ENCODE data around the gene MXRA8. TPM values are rescaled to one million over a fixed set of nuclear protein-coding genes. Genes with fewer than 3 reads are reported as not detected.
A peak's percentile ranks its signal among the peaks of the same experiment; 100 is the strongest.

The MXRA8 gene
- total and polyA plus RNA-seq, 9 of the 15 experiments (the other 6 are each of a cell fraction or from before 2014, with no cell fraction given): 0.66 to 11.3 (median 6.3) TPM

DNA sequence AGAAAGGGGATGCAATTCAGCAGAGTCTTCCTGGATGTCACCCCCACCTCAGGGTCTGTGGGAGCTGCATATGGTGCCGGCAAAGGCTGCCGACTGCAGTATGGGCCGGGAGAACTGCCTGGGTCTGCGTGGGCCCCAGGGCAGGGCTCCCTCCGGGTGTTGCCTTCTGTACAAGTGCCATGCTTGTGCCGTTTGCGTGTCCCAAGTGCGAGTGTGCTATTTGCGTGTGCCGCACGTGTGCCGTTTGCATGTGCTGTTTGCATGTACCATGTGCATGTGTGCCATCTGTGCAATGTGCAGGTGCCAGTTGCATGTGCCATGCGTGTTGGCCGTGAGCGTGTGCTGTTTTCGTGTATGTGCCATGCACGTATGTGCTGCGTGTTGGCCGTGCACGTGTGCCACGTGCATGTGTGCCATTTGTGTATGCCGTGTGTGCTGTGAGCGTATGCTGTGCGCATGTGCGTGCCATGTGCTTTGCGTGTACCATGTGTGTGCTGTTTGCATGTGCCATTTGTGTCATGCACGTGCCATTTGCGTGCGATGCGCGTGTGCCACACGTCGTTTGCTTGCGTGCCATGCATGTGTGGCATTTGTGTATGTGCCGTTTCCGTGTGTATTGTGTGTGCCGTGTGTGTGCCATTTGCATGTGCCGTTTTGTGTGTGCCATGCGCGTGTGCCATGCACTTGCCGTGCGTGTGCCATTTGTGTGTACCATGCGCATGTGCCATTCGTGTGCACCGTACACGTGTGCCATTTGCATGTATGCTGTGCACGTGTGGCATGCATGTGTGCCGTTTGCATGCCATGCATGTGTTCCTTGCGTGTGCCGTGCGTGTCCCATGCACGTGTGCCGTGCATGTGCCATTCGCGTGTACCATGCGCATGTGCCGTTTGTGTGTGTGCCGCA is 28.8 kb downstream of the MXRA8 start (continued):
- TF ChIP-seq POLR2G (IDR thresholded peaks at IDR 0.05; ENCODE audit: low read depth, low read length) (peak; percentile 82), SMARCB1 (IDR thresholded peaks at IDR 0.05; ENCODE audit: insufficient read length, low read depth) (no peak), ETV1 (tag; conservative IDR thresholded peaks at IDR 0.05; ENCODE audit: low read depth) (no peak)

DNA sequence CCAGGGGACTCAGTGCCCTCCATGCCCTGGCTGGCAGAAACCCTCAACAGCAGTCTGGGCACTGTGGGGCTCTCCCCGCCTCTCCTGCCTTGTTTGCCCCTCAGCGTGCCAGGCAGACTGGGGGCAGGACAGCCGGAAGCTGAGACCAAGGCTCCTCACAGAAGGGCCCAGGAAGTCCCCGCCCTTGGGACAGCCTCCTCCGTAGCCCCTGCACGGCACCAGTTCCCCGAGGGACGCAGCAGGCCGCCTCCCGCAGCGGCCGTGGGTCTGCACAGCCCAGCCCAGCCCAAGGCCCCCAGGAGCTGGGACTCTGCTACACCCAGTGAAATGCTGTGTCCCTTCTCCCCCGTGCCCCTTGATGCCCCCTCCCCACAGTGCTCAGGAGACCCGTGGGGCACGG is 30.1 kb downstream of the MXRA8 start:
- DNase-seq (ENCODE audit: extremely low read depth in 1 of 4, low spot score in 3 of 4) (no peak), FAIRE-seq (no peak), ATAC-seq (no peak)
- H3K27me3 ChIP-seq (ENCODE audit: control insufficient read depth in 2 of 2, insufficient read depth in 2 of 2, low read length in 2 of 2): no peaks in the 10 kb centered on the region
- CTCF ChIA-PET (ENCODE audit: low intra/inter-chr PET ratio): no interaction called here
- peak; percentile 69 for TF ChIP-seq POLR2G (IDR thresholded peaks at IDR 0.05; ENCODE audit: low read depth, low read length)
- no peak for TF ChIP-seq TEAD1 (CRISPR knock-in tag; IDR thresholded peaks at IDR 0.05)
- peaks cover 29% of the 10 kb centered on the region for H3K79me2 ChIP-seq (ENCODE audit: control insufficient read depth, insufficient read depth, low read length)
- POLR2A ChIA-PET: interaction anchor here (2.2 kb wide), 1 partner anchor 15 kb away, joined by 9 read pairs; no protein-coding TSS in a partner anchor
- 0 out of 2 replicates have a peak, but pooled peaks cover 3% of the 10 kb centered on the region for H4K20me1 ChIP-seq (replicated peaks; ENCODE audit: control insufficient read depth, insufficient read depth, low read length)
- H2AFZ ChIP-seq (ENCODE audit: low read depth, low read length): no peak overlapping the region
- peaks cover 6% of the 10 kb centered on the region for H3K9me3 ChIP-seq (replicated peaks; ENCODE audit: control insufficient read depth, insufficient read depth, low read depth, low read length)
- intact Hi-C loops (cut with micrococcal nuclease) (no loop called here), in situ Hi-C loops (cut with MboI) (no loop called here)
- peaks cover 16% of the 10 kb centered on the region; the same call in 1 of the 3 replicates for H3K36me3 ChIP-seq (ENCODE audit: control insufficient read depth, insufficient read depth, low read length)
- peaks cover 10 to 91% of the 10 kb centered on the region in 2 experiments for H3K4me1 ChIP-seq (replicated peaks in 1 of 2; ENCODE audit: control insufficient read depth in 2 of 2, insufficient read depth in 2 of 2, low read length in 2 of 2)
- H3K27ac ChIP-seq (ENCODE audit: extremely low read depth, low read depth, low read length): no peak overlapping the region
- H3K4me3 ChIP-seq: no peak overlapping the region
- no TSS peak for BruUV-seq (replicated peaks)
- H3K9me1 ChIP-seq (ENCODE audit: control insufficient read depth, insufficient read depth, low read length): peaks cover 4% of the 10 kb centered on the region
- H3K9ac ChIP-seq (ENCODE audit: insufficient read depth in 1 of 2, low read depth in 2 of 2, low read length in 2 of 2): peak overlapping the region in 1 of 2 experiments; percentile 65; a peak in 2 of 4 replicates
- WGBS (ENCODE audit: insufficient coverage, low coverage, missing lambda C conversion rate): 90% methylated on average over 6 of the region's 15 CpGs
- no peak overlapping the region for H3K4me2 ChIP-seq (ENCODE audit: insufficient read depth, low read length)
